ENCODE measurements around the gene CHD5.

DNA sequence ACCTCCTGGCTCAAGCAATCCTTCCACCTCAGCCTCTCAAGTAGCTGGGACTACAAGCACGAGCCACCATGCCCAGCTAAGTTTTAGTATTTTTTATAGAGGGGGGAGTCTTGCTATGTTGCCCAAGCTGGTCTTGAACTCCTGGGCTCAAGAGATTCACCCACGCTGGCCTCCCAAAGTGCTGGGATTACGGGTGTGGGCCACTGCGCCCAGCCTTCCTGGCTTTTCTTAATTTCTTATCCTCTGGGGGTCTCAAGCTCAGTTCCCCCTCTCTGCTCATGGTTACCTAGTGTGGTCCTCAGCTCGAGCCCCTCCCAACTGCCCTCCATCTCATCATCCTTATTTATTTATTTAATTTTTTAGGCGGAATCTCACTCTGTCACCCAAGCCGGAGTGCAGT lies 22.1 kb upstream of the CHD5 start:
- TF ChIP-seq, protein P1, sequence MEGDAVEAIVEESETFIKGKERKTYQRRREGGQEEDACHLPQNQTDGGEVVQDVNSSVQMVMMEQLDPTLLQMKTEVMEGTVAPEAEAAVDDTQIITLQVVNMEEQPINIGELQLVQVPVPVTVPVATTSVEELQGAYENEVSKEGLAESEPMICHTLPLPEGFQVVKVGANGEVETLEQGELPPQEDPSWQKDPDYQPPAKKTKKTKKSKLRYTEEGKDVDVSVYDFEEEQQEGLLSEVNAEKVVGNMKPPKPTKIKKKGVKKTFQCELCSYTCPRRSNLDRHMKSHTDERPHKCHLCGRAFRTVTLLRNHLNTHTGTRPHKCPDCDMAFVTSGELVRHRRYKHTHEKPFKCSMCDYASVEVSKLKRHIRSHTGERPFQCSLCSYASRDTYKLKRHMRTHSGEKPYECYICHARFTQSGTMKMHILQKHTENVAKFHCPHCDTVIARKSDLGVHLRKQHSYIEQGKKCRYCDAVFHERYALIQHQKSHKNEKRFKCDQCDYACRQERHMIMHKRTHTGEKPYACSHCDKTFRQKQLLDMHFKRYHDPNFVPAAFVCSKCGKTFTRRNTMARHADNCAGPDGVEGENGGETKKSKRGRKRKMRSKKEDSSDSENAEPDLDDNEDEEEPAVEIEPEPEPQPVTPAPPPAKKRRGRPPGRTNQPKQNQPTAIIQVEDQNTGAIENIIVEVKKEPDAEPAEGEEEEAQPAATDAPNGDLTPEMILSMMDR (IDR thresholded peaks at IDR 0.05; ENCODE audit: low read length) = no peak
- no peak for TF ChIP-seq EZH2 (optimal IDR thresholded peaks at IDR 0.05; ENCODE audit: low read depth, low read length)
- no peak for TF ChIP-seq EZH2phosphoT487 (IDR thresholded peaks at IDR 0.05; ENCODE audit: low read length)

All from MM.1S (cell line).